Body of pancreas (tissue), 4 donors: ENCODE results near the gene SLF2.

Experiments
- CTCF ChIP-seq, 7 experiments: fragments of 450-650 bp in 4 of 7; fragments of 200-600 bp in 3 of 7; sonication (generic) in 3 of 7; IDR thresholded peaks; one replicate each; pipeline ENCODE4 v1.5.1; 2016 to 2019; ENCODE audit warnings: antibody characterized with exemption in 7 of 7
- POLR2A ChIP-seq, 3 donors: fragments of 450-650 bp; IDR thresholded peaks; one replicate each; pipeline ENCODE4 v1.6.1; 2016; ENCODE audit warnings: antibody characterized with exemption in 3 of 3, mild to moderate bottlenecking in 2 of 3

DNA sequence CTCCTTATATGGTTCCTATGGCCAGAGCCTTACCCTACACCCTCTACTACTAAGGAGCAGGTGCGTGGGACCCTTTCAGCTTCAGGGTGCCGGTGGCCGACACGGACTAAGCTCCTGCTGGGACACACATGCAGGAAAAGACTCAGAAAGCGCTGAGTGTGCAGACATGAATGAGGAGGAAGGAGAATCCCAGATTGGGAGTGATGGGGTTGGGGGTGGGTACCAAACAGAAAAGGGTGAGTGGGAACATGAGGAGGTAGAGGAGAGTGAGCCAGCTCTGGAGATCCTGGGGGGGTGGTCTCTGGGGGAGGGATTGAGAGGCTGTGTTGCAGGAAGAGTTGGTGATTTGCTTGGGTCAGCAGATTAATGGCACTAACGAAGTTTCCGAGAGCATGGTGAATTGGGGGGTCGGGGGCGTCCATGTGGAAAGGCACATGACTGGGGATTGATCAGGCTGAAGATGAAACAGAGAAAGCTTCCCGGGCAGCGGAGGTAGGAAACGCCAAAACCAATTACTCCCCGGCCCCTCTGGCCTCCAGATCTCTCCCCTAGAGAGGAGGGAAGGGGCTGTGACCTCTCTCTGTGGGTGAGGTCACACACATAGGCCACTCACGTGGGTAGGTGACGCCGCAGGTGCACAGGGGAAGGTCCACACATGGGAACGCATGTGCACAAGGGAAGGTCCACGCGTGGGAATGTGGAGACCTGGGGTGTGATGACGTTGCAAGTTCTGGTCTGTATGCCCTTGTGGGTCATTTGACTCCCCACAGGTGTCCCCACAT, 37.9 kb upstream of the SLF2 start:
- TF ChIP-seq CTCF (IDR thresholded peaks at IDR 0.05), result no peak
- TF ChIP-seq POLR2A (IDR thresholded peaks at IDR 0.05), result no peak
